Motor neuron (in vitro differentiated cells): ENCODE measurements around the gene ARHGAP24. TPM values are rescaled to one million over a fixed set of nuclear protein-coding genes. Genes with fewer than 3 reads are reported as not detected.
"Not testable (repeated sequence)": the region's sequence is repeated elsewhere in the genome, so short reads cannot be mapped to it uniquely, and the experiment has no call there.

Experiments
- ATAC-seq, 8 experiments: fragments of 200-7000 bp; cut with Tn5 transposase; replicated peaks in 6 of 8; 2 replicates each; pipeline ENCODE4 v1.8.0; 2021; ENCODE audit warnings: mild to moderate bottlenecking in 8 of 8, moderate library complexity in 8 of 8
- H3K27ac ChIP-seq, 2 donors: fragments of 250-450 bp; sonication (Bioruptor Pico); 2 replicates each; pipeline ENCODE4 v1.9.0; 2021; ENCODE audit warnings: antibody characterized with exemption in 2 of 2, mild to moderate bottlenecking in 2 of 2, moderate library complexity in 1 of 2
- H3K4me1 ChIP-seq, 2 donors: fragments of 250-450 bp; sonication (Bioruptor Pico); replicated peaks in 1 of 2; 2 replicates each; pipeline ENCODE4 v1.6.1; 2021; ENCODE audit warnings: antibody characterized with exemption in 2 of 2, mild to moderate bottlenecking in 2 of 2, moderate library complexity in 1 of 2
- H3K4me3 ChIP-seq, 5 donors: fragments of 250-450 bp; sonication (Bioruptor Pico); 2 replicates each; pipeline ENCODE4 v1.9.0; 2021; ENCODE audit warnings: antibody characterized with exemption in 5 of 5, mild to moderate bottlenecking in 5 of 5, moderate library complexity in 4 of 5
- WGBS, 10 experiments: fragments of 450-650 bp; shearing (Covaris generic); methylation state at CpG; one replicate each; pipeline ENCODE4 v1.0.0; 2022; 5-methylcytosine and 5-hydroxymethylcytosine counted together
- in situ Hi-C, 9 experiments: fragments of 400-800 bp; cut with MboI; loops; one replicate each; pipeline ENCODE4 v1.15.0; 2021; ENCODE audit warnings: low sequenced_read_pairs in 9 of 9, low pct_unique_long_range_greater_than_20kb in 2 of 9; ENCODE audit not compliant: unreplicated experiment in 9 of 9
- total RNA-seq, 8 experiments: library from RNA; unstranded; fragments of 300-600 nt; gene quantifications; 2 replicates each; pipeline versions ENCODE4 v1.2.3 to v1.2.4, GENCODE V29; 2022

Gene ARHGAP24
- total RNA-seq, 8 experiments from 2014 or later: 0.67 to 17.6 (median 2.5) TPM

- in situ Hi-C loops: no loop called here
- ATAC-seq: no peak
Measured at GRCh38 chr4:85793233-85793585, 318.3 kb downstream of the ARHGAP24 start.

GRCh38 chr4:85798012-85798770, 323.2 kb downstream of the ARHGAP24 start:
- ATAC-seq: peak in 1 of 8 experiments; percentile 21
- H3K4me1 ChIP-seq: no peaks in the 10 kb centered on the region
- H3K27ac ChIP-seq: no peak overlapping the region
- H3K4me3 ChIP-seq: no peak overlapping the region
- in situ Hi-C loops: no loop called here
- WGBS, 10 experiments: 40 to 100% (median 98%) methylated on average over 1 to 2 of the region's 2 CpGs; no CpG with 5 or more reads in 1 of the 10 experiments

More at GRCh38 chr4:85793233-85793585, 318.3 kb downstream of the ARHGAP24 start:
- no peak overlapping the region for H3K4me3 ChIP-seq
- 50 to 100% (median 86%) methylated on average over 2 to 3 of the region's 3 CpGs; no CpG with 5 or more reads in 1 of the 10 experiments for WGBS, 10 experiments
- no peak overlapping the region for H3K27ac ChIP-seq
- no peaks in the 10 kb centered on the region for H3K4me1 ChIP-seq

GRCh38 chr4:85803856-85804255, 328.9 kb downstream of the ARHGAP24 start:
- no peak for ATAC-seq
- in situ Hi-C loops: no loop called here

GRCh38 chr4:85805891-85806290, 330.9 kb downstream of the ARHGAP24 start:
- in situ Hi-C loops: no loop called here
- WGBS, 10 experiments: 0 to 100% (median 89%) methylated on average over 1 of the region's 1 CpG; no CpG with 5 or more reads in 5 of the 10 experiments

More at GRCh38 chr4:85803856-85804255, 328.9 kb downstream of the ARHGAP24 start:
- H3K27ac ChIP-seq: no peak overlapping the region
- peaks cover 0 to 5% of the 10 kb centered on the region in 2 donors for H3K4me1 ChIP-seq
- 56 to 95% (median 81%) methylated on average over 1 to 4 of the region's 4 CpGs; no CpG with 5 or more reads in 2 of the 10 experiments for WGBS, 10 experiments
- no peak overlapping the region for H3K4me3 ChIP-seq

GRCh38 chr4:85806334-85806733, 331.4 kb downstream of the ARHGAP24 start:
- in situ Hi-C loops: no loop called here
- Histone ChIP-seq H3K4me3 (no peak overlapping the region), H3K27ac (no peak overlapping the region), H3K4me1 (peaks cover 0 to 5% of the 10 kb centered on the region in 2 donors)
- no peak for ATAC-seq

More at GRCh38 chr4:85805891-85806290, 330.9 kb downstream of the ARHGAP24 start:
- Histone ChIP-seq H3K27ac (no peak overlapping the region), H3K4me1 (peaks cover 0 to 5% of the 10 kb centered on the region in 2 donors), H3K4me3 (no peak overlapping the region)
- no peak for ATAC-seq

GRCh38 chr4:85807247-85807950, 332.4 kb downstream of the ARHGAP24 start:
- in situ Hi-C loops: no loop called here
- Histone ChIP-seq H3K27ac (no peak overlapping the region), H3K4me3 (no peak overlapping the region), H3K4me1 (peaks cover 0 to 5% of the 10 kb centered on the region in 2 donors)
- no peak for ATAC-seq
- WGBS, 10 experiments: 40 to 100% (median 77%) methylated on average over 1 to 3 of the region's 3 CpGs; no CpG with 5 or more reads in 2 of the 10 experiments

GRCh38 chr4:85808104-85808503, 333.2 kb downstream of the ARHGAP24 start:
- Histone ChIP-seq H3K4me1 (peaks cover 0 to 5% of the 10 kb centered on the region in 2 donors), H3K27ac (no peak overlapping the region), H3K4me3 (no peak overlapping the region)
- ATAC-seq: no peak
- in situ Hi-C loops: no loop called here
- WGBS, 10 experiments: 0 to 40% (median 14%) methylated on average over 1 to 2 of the region's 2 CpGs; no CpG with 5 or more reads in 1 of the 10 experiments

- in situ Hi-C loops: no loop called here
- Histone ChIP-seq H3K4me1 (peaks cover 0 to 5% of the 10 kb centered on the region in 2 donors), H3K4me3 (no peak overlapping the region), H3K27ac (no peak overlapping the region)
- no peak for ATAC-seq
Measured at GRCh38 chr4:85808864-85809263, 333.9 kb downstream of the ARHGAP24 start.

GRCh38 chr4:85812776-85813175, 337.8 kb downstream of the ARHGAP24 start:
- in situ Hi-C loops: no loop called here
- no peak overlapping the region for H3K27ac ChIP-seq
- WGBS, 10 experiments: 42 to 100% (median 77%) methylated on average over 1 to 4 of the region's 4 CpGs
- H3K4me3 ChIP-seq: no peak overlapping the region
- no peak for ATAC-seq
- H3K4me1 ChIP-seq: peaks cover 0 to 5% of the 10 kb centered on the region in 2 donors

GRCh38 chr4:85815796-85816459, 341.0 kb downstream of the ARHGAP24 start:
- no peak for ATAC-seq
- WGBS, 10 experiments: 79 to 100% (median 91%) methylated on average over 1 to 6 of the region's 7 CpGs; no CpG with 5 or more reads in 2 of the 10 experiments
- no peak overlapping the region for H3K4me3 ChIP-seq
- H3K4me1 ChIP-seq: no peaks in the 10 kb centered on the region
- no peak overlapping the region for H3K27ac ChIP-seq
- in situ Hi-C loops: no loop called here

GRCh38 chr4:85818700-85819099, 343.8 kb downstream of the ARHGAP24 start:
- WGBS, 10 experiments: 14 to 91% (median 65%) methylated on average over 1 to 3 of the region's 3 CpGs; no CpG with 5 or more reads in 1 of the 10 experiments
- Histone ChIP-seq H3K4me1 (peaks cover 0 to 6% of the 10 kb centered on the region in 2 donors), H3K27ac (no peak overlapping the region), H3K4me3 (no peak overlapping the region)
- in situ Hi-C loops: no loop called here
- no peak for ATAC-seq

- ATAC-seq, H3K27ac ChIP-seq, H3K4me3 ChIP-seq, H3K4me1 ChIP-seq, in situ Hi-C loops: not testable (repeated sequence)
Measured at GRCh38 chr4:85820101-85820500, 345.2 kb downstream of the ARHGAP24 start.
